Kidney epithelial cell (primary cell): ENCODE results near the gene LRRC57. TPM values are rescaled to one million over a fixed set of nuclear protein-coding genes. Genes with fewer than 3 reads are reported as not detected.
"Not testable (repeated sequence)": the region's sequence is repeated elsewhere in the genome, so short reads cannot be mapped to it uniquely, and the experiment has no call there.

Experiments
- DNase-seq: peaks from one replicate; pipeline ENCODE4 v3.0.0-alpha.2; 2010; ENCODE audit warnings: low read depth
- H3K27me3 ChIP-seq: 2 replicates; pipeline ENCODE4 v1.6.0; 2011; ENCODE audit warnings: low read length; ENCODE audit not compliant: control insufficient read depth, insufficient read depth
- H3K36me3 ChIP-seq: 2 replicates; pipeline ENCODE4 v1.5.1; 2011; ENCODE audit warnings: low read length; ENCODE audit not compliant: control insufficient read depth, insufficient read depth
- H3K4me3 ChIP-seq: 2 replicates; pipeline ENCODE4 v1.5.1; 2011; ENCODE audit warnings: low read depth, mild to moderate bottlenecking, control low read depth, low read length
- total RNA-seq: library from RNA; depleted of rRNA; stranded (reverse); fragments of >200 nt; gene quantifications from 2 replicates; pipeline ENCODE4 v1.2.3, GENCODE V29; 2015
- TF ChIP-seq, protein P1 (sequence below): IDR thresholded peaks from 2 replicates; pipeline ENCODE4 v1.5.1; 2011; ENCODE audit warnings: mild to moderate bottlenecking, moderate library complexity, low read length, control low read depth, inconsistent platforms; ENCODE audit not compliant: insufficient read depth, poor library complexity, severe bottlenecking

LRRC57 gene
- total RNA-seq, 1 donor from 2014 or later = 18.2 TPM

DNA sequence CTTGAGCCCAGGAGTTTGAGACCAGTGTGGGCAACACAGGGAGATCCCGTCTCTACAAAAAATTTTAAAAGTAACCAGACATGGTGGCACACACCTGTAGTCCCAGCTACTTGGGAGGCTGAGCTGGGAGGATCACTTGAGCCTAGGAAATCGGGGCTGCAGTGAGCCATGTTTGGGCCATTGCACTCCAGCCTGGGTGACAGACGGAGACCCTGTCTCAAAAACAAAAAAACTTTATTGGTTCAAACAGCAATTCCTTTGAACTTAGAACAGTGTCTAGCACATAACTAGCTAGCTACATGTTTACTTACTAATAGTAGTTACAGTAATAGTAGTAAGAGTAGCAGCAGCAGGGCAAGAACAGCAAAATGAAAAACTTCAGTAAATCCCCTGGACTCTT, 10.1 kb upstream of the LRRC57 start:
- Histone ChIP-seq H3K36me3 (no peaks in the 10 kb centered on the region), H3K4me3 (no peak overlapping the region), H3K27me3 (no peaks in the 10 kb centered on the region)
- TF ChIP-seq, protein P1, sequence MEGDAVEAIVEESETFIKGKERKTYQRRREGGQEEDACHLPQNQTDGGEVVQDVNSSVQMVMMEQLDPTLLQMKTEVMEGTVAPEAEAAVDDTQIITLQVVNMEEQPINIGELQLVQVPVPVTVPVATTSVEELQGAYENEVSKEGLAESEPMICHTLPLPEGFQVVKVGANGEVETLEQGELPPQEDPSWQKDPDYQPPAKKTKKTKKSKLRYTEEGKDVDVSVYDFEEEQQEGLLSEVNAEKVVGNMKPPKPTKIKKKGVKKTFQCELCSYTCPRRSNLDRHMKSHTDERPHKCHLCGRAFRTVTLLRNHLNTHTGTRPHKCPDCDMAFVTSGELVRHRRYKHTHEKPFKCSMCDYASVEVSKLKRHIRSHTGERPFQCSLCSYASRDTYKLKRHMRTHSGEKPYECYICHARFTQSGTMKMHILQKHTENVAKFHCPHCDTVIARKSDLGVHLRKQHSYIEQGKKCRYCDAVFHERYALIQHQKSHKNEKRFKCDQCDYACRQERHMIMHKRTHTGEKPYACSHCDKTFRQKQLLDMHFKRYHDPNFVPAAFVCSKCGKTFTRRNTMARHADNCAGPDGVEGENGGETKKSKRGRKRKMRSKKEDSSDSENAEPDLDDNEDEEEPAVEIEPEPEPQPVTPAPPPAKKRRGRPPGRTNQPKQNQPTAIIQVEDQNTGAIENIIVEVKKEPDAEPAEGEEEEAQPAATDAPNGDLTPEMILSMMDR = no peak
- DNase-seq = no peak

GRCh38 chr15:42556550-42557207, 8.1 kb upstream of the LRRC57 start:
- not testable (repeated sequence) for H3K36me3 ChIP-seq, DNase-seq

DNA sequence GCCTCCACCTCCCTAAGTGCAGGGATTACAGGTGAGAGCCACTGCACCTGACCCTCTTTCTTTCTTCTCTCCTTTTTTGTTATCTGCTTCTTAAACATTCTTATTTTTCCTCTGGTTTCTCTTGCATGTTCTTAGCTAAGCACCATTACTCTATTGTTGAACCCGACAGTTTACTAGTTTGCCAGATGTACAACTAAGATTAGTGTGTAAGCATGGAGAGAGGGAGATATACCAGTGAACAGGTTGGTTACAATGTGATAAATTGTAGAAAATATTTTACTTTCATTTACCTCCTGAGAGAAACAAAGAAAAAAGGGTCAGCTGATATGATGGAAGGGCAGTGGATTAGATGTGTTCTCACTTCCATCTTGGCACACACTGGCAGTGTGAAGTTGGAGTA, 5.0 kb upstream of the LRRC57 start:
- Histone ChIP-seq H3K36me3 (no peaks in the 10 kb centered on the region), H3K4me3 (no peak overlapping the region), H3K27me3 (no peaks in the 10 kb centered on the region)
- no peak for DNase-seq
- TF ChIP-seq, protein P1 = no peak

More at GRCh38 chr15:42556550-42557207, 8.1 kb upstream of the LRRC57 start:
- H3K27me3 ChIP-seq, H3K4me3 ChIP-seq: not testable (repeated sequence)

- no peak for DNase-seq
- Histone ChIP-seq H3K36me3 (no peaks in the 10 kb centered on the region), H3K4me3 (peak overlapping the region; percentile 84), H3K27me3 (no peaks in the 10 kb centered on the region)
- TF ChIP-seq, protein P1 = no peak
These were observed 1.3 kb upstream of the LRRC57 start for GRCh38 chr15:42549741-42550392.

DNA sequence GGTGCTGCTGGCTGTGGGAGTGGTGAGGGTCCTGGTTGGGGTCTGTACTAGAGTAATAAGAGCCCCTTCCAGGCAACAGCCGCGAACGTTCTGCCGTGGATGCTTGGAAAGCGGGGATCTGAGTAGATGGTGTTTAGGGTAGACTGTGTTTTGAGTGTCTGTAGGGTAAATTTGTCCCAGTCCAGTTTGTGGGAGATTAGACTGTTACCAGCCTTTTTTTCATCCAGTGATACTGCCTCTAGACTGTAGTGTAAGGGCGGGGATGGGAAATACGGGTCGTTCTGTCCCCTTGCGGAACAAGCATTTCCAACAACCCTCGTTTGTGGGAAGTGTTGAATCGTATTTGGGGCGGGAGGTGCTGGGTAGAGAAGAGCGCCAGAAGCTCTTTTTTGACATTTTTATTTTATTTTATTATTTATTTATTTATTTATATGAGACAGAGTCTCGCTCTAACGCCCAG, 469 bp upstream of the LRRC57 start:
- H3K36me3 ChIP-seq = no peaks in the 10 kb centered on the region
- H3K4me3 ChIP-seq = peak overlapping the region; percentile 84
- DNase-seq = no peak
- no peaks in the 10 kb centered on the region for H3K27me3 ChIP-seq
- TF ChIP-seq, protein P1 = no peak

DNA sequence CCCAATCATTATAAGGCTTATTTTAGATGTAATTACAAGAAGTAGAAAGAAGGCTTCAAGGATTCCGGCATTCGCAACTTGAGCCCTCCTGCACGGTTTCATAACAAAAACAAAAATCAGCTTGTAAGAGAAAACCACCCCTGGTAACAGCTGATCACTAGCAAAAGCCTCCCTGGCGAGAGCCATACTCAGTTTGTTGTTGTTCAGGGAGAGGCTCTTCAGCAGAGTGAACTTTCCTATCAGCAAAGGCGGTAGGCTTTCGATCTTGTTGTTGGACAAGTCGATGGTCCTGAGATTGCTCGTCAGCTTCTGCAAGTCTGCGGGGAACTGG, 710 bp downstream of the LRRC57 start:
- H3K36me3 ChIP-seq = no peaks in the 10 kb centered on the region
- DNase-seq = no peak
- no peaks in the 10 kb centered on the region for H3K27me3 ChIP-seq
- TF ChIP-seq, protein P1 = no peak
- peak overlapping the region; percentile 84 for H3K4me3 ChIP-seq
